SK-N-MC (cell line): Measurements from ENCODE around the gene SYNJ2.

ENCODE experiments used
- DNase-seq: peaks from one replicate; pipeline ENCODE4 v3.0.0-alpha.2; 2011; ENCODE audit warnings: low read depth, low spot score
- H3K27ac ChIP-seq: fragments of 200-600 bp; sonication (generic); 2 replicates; pipeline ENCODE4 v1.5.1; 2016; ENCODE audit warnings: mixed run types
- H3K36me3 ChIP-seq: fragments of 200-600 bp; sonication (generic); 2 replicates; pipeline ENCODE4 v1.6.1; 2017; ENCODE audit warnings: antibody characterized with exemption, low read length, mixed read lengths; ENCODE audit not compliant: insufficient read depth
- H3K4me3 ChIP-seq: fragments of 200-600 bp; sonication (generic); 2 replicates; pipeline ENCODE4 v1.5.1; 2016
- H3K9ac ChIP-seq: fragments of 200-600 bp; sonication (generic); 2 replicates; pipeline ENCODE4 v1.8.0; 2017; ENCODE audit warnings: mixed run types, mixed read lengths; ENCODE audit not compliant: insufficient read length
- H3K9me3 ChIP-seq: fragments of 200-600 bp; sonication (generic); 2 replicates; pipeline ENCODE4 v1.6.1; 2017; ENCODE audit warnings: low read depth, mild to moderate bottlenecking, antibody characterized with exemption, low read length, moderate library complexity, mixed read lengths
- EZH2 ChIP-seq: fragments of 200-600 bp; sonication (generic); IDR thresholded peaks from one replicate; pipeline ENCODE4 v1.6.1; 2017; ENCODE audit warnings: antibody characterized with exemption
- FOXP2 ChIP-seq: optimal IDR thresholded peaks from 2 replicates; pipeline ENCODE3; 2011; ENCODE audit warnings: mild to moderate bottlenecking, moderate library complexity; ENCODE audit not compliant: insufficient read depth; ENCODE audit errors: extremely low read length, control extremely low read depth
- POLR2AphosphoS5 ChIP-seq: IDR thresholded peaks from 2 replicates; pipeline ENCODE4 v1.6.1; 2012; ENCODE audit warnings: mild to moderate bottlenecking, low read depth, low read length, borderline replicate concordance

The SYNJ2 gene

GRCh38 chr6:157954150-157955117, 27.2 kb upstream of the SYNJ2 start:
- no peak overlapping the region for H3K9ac ChIP-seq
- no peak overlapping the region for H3K4me3 ChIP-seq
- no peak for DNase-seq
- H3K9me3 ChIP-seq: peaks cover 8% of the 10 kb centered on the region; the same call in 1 of the 2 replicates
- no peak overlapping the region for H3K27ac ChIP-seq
- no peak for TF ChIP-seq EZH2
- no peaks in the 10 kb centered on the region for H3K36me3 ChIP-seq

GRCh38 chr6:157955675-157956074, 26.0 kb upstream of the SYNJ2 start:
- Histone ChIP-seq H3K4me3 (no peak overlapping the region), H3K9ac (no peak overlapping the region)
- TF ChIP-seq FOXP2: no peak
- TF ChIP-seq EZH2: no peak
- TF ChIP-seq POLR2AphosphoS5: no peak

GRCh38 chr6:157956171-157956730, 25.4 kb upstream of the SYNJ2 start:
- TF ChIP-seq POLR2AphosphoS5 (no peak), EZH2 (no peak), FOXP2 (no peak)
- Histone ChIP-seq H3K9me3 (0 out of 2 replicates have a peak, but pooled peaks cover 3% of the 10 kb centered on the region), H3K4me3 (no peak overlapping the region), H3K36me3 (no peaks in the 10 kb centered on the region), H3K27ac (no peak overlapping the region), H3K9ac (no peak overlapping the region)
- no peak for DNase-seq

More at GRCh38 chr6:157955675-157956074, 26.0 kb upstream of the SYNJ2 start:
- Histone ChIP-seq H3K36me3 (no peaks in the 10 kb centered on the region), H3K27ac (no peak overlapping the region), H3K9me3 (0 out of 2 replicates have a peak, but pooled peaks cover 3% of the 10 kb centered on the region)
- DNase-seq: no peak

GRCh38 chr6:157959451-157960227, 22.0 kb upstream of the SYNJ2 start:
- no peak for DNase-seq
- Histone ChIP-seq H3K9me3 (0 out of 2 replicates have a peak, but pooled peaks cover 3% of the 10 kb centered on the region), H3K9ac (no peak overlapping the region), H3K36me3 (no peaks in the 10 kb centered on the region), H3K4me3 (no peak overlapping the region), H3K27ac (no peak overlapping the region)
- TF ChIP-seq EZH2 (no peak), FOXP2 (no peak), POLR2AphosphoS5 (no peak)

GRCh38 chr6:157961153-157961831, 20.4 kb upstream of the SYNJ2 start:
- H3K36me3 ChIP-seq: no peaks in the 10 kb centered on the region
- H3K27ac ChIP-seq: no peak overlapping the region
- H3K4me3 ChIP-seq: no peak overlapping the region
- DNase-seq: no peak
- no peak overlapping the region for H3K9ac ChIP-seq
- TF ChIP-seq EZH2: no peak
- TF ChIP-seq POLR2AphosphoS5: no peak
- no peak for TF ChIP-seq FOXP2
- 0 out of 2 replicates have a peak, but pooled peaks cover 3% of the 10 kb centered on the region for H3K9me3 ChIP-seq

- DNase-seq: no peak
- TF ChIP-seq FOXP2 (no peak), EZH2 (no peak), POLR2AphosphoS5 (no peak)
- Histone ChIP-seq H3K27ac (no peak overlapping the region), H3K36me3 (no peaks in the 10 kb centered on the region), H3K9ac (no peak overlapping the region), H3K9me3 (0 out of 2 replicates have a peak, but pooled peaks cover 3% of the 10 kb centered on the region), H3K4me3 (no peak overlapping the region)
Observed at GRCh38 chr6:157961832-157962575, 19.7 kb upstream of the SYNJ2 start.

GRCh38 chr6:157962601-157963302, 18.9 kb upstream of the SYNJ2 start:
- Histone ChIP-seq H3K9ac (no peak overlapping the region), H3K9me3 (0 out of 2 replicates have a peak, but pooled peaks cover 2% of the 10 kb centered on the region), H3K36me3 (no peaks in the 10 kb centered on the region), H3K4me3 (no peak overlapping the region), H3K27ac (no peak overlapping the region)
- no peak for DNase-seq
- no peak for TF ChIP-seq POLR2AphosphoS5
- no peak for TF ChIP-seq FOXP2
- TF ChIP-seq EZH2: no peak
